ENCODE results near the gene EPS8.

- TF ChIP-seq CTCF (IDR thresholded peaks at IDR 0.05) (no peak), POLR2A (IDR thresholded peaks at IDR 0.05) (no peak)
Measured at GRCh38 chr12:15754233-15754632, 35.0 kb downstream of the EPS8 start.

Data from vagina (tissue), 2 donors.